H9 (cell line): Measurements from ENCODE around the gene RALGAPA1. TPM values are rescaled to one million over a fixed set of nuclear protein-coding genes. Genes with fewer than 3 reads are reported as not detected.

ENCODE experiments used
- DNase-seq: peaks from one replicate; pipeline ENCODE4 v3.0.0-alpha.2; 2017
- H2AFZ ChIP-seq: one replicate; pipeline ENCODE4 v1.6.1; 2013; ENCODE audit warnings: mild to moderate bottlenecking, low read length, control low read depth, moderate library complexity
- H2AK5ac ChIP-seq: 2 replicates; pipeline ENCODE4 v1.6.1; 2013; ENCODE audit warnings: low read length, control low read depth, mixed read lengths; ENCODE audit not compliant: insufficient read length
- H2BK120ac ChIP-seq: one replicate; pipeline ENCODE4 v1.6.1; 2013; ENCODE audit warnings: low read depth, mild to moderate bottlenecking, low read length, control low read depth, inconsistent platforms; ENCODE audit not compliant: poor library complexity, severe bottlenecking
- H2BK12ac ChIP-seq: 2 replicates; pipeline ENCODE4 v1.6.1; 2013; ENCODE audit warnings: low read length, control low read depth, mixed read lengths, low read depth; ENCODE audit not compliant: insufficient read length
- H2BK15ac ChIP-seq: 2 replicates; pipeline ENCODE4 v1.6.1; 2013; ENCODE audit warnings: low read depth, low read length, control low read depth
- H2BK20ac ChIP-seq: one replicate; pipeline ENCODE4 v1.6.1; 2013; ENCODE audit warnings: low read depth, mild to moderate bottlenecking, low read length, control low read depth, inconsistent platforms; ENCODE audit not compliant: poor library complexity, severe bottlenecking
- H2BK5ac ChIP-seq: 2 replicates; pipeline ENCODE4 v1.6.1; 2013; ENCODE audit warnings: low read length, control low read depth, mixed read lengths; ENCODE audit not compliant: insufficient read length
- H3K14ac ChIP-seq: 2 replicates; pipeline ENCODE4 v1.6.1; 2013; ENCODE audit warnings: low read length, control low read depth; ENCODE audit not compliant: insufficient read depth
- H3K18ac ChIP-seq: 2 replicates; pipeline ENCODE4 v1.6.1; 2013; ENCODE audit warnings: low read depth, mild to moderate bottlenecking, mixed read lengths, low read length, control low read depth; ENCODE audit not compliant: insufficient read length
- H3K23ac ChIP-seq: 2 replicates; pipeline ENCODE4 v1.6.1; 2013; ENCODE audit warnings: low read length, control low read depth, mixed read lengths, low read depth; ENCODE audit not compliant: insufficient read length
- H3K23me2 ChIP-seq: 2 replicates; pipeline ENCODE4 v1.6.1; 2013; ENCODE audit warnings: low read depth, mild to moderate bottlenecking, mixed read lengths, low read length, control low read depth; ENCODE audit not compliant: insufficient read length, poor library complexity, severe bottlenecking
- H3K27ac ChIP-seq: 2 replicates; pipeline ENCODE4 v1.5.1; 2013; ENCODE audit warnings: low read length, control low read depth, mixed read lengths, low read depth; ENCODE audit not compliant: insufficient read length
- H3K27me3 ChIP-seq: 2 replicates; pipeline ENCODE4 v1.6.1; 2013; ENCODE audit warnings: low read length, control low read depth, inconsistent platforms; ENCODE audit not compliant: insufficient read depth
- H3K4ac ChIP-seq: 2 replicates; pipeline ENCODE4 v1.6.1; 2013; ENCODE audit warnings: low read depth, mild to moderate bottlenecking, control low read depth, inconsistent platforms, low read length, moderate library complexity
- H3K4me1 ChIP-seq: 2 replicates; pipeline ENCODE4 v1.6.1; 2013; ENCODE audit warnings: low read length, control low read depth, inconsistent platforms; ENCODE audit not compliant: insufficient read depth
- H3K4me2 ChIP-seq: 2 replicates; pipeline ENCODE4 v1.6.1; 2013; ENCODE audit warnings: low read length, control low read depth, mixed read lengths; ENCODE audit not compliant: insufficient read length, insufficient read depth
- H3K56ac ChIP-seq: 2 replicates; pipeline ENCODE4 v1.6.1; 2013; ENCODE audit warnings: low read depth, mild to moderate bottlenecking, mixed read lengths, low read length, control low read depth; ENCODE audit not compliant: insufficient read length
- H3K79me1 ChIP-seq: 2 replicates; pipeline ENCODE4 v1.6.1; 2013; ENCODE audit warnings: low read depth, mild to moderate bottlenecking, moderate library complexity, low read length, control low read depth, inconsistent platforms; ENCODE audit not compliant: insufficient read depth, poor library complexity, severe bottlenecking
- H3K79me2 ChIP-seq: 2 replicates; pipeline ENCODE4 v1.6.1; 2013; ENCODE audit warnings: low read length, control low read depth, inconsistent platforms; ENCODE audit not compliant: insufficient read depth
- H3K9ac ChIP-seq: 2 replicates; pipeline ENCODE4 v1.6.1; 2013; ENCODE audit warnings: low read length, control low read depth, mixed read lengths; ENCODE audit not compliant: insufficient read length; ENCODE audit errors: extremely low read depth
- H3K9me3 ChIP-seq: one replicate; pipeline ENCODE4 v1.6.1; 2013; ENCODE audit warnings: low read depth, low read length, inconsistent platforms; ENCODE audit not compliant: control insufficient read depth
- H3T11ph ChIP-seq: one replicate; pipeline ENCODE4 v1.6.1; 2013; ENCODE audit warnings: mild to moderate bottlenecking, low read length, control low read depth, inconsistent platforms
- H4K20me1 ChIP-seq: one replicate; pipeline ENCODE4 v1.6.1; 2013; ENCODE audit not compliant: control insufficient read depth, insufficient read length, insufficient read depth
- H4K5ac ChIP-seq: 2 replicates; pipeline ENCODE4 v1.6.1; 2013; ENCODE audit warnings: low read depth, mild to moderate bottlenecking, mixed read lengths, low read length, control low read depth; ENCODE audit not compliant: insufficient read length
- H4K8ac ChIP-seq: replicated peaks from 2 replicates; pipeline ENCODE4 v1.6.1; 2013; ENCODE audit warnings: low read length, control low read depth, mixed read lengths, low read depth; ENCODE audit not compliant: insufficient read length
- H4K91ac ChIP-seq: 2 replicates; pipeline ENCODE4 v1.6.1; 2013; ENCODE audit warnings: low read depth, mild to moderate bottlenecking, moderate library complexity, mixed read lengths, low read length, control low read depth; ENCODE audit not compliant: insufficient read length
- H3K27ac Mint-ChIP-seq, 3 experiments: 2 replicates in 2 of 3; 3 replicates in 1 of 3; pipeline ENCODE4 v1.8.0; 2020 to 2021; ENCODE audit warnings: mixed read lengths in 3 of 3, mild to moderate bottlenecking in 1 of 3, moderate library complexity in 1 of 3
- H3K27me3 Mint-ChIP-seq: 2 replicates; pipeline ENCODE4 v1.8.0; 2021; ENCODE audit warnings: low read depth, mild to moderate bottlenecking, moderate library complexity, mixed read lengths
- H3K36me3 Mint-ChIP-seq, 3 experiments: 2 replicates in 2 of 3; 3 replicates in 1 of 3; pipeline ENCODE4 v1.8.0; 2020 to 2021; ENCODE audit warnings: low read depth in 3 of 3, mixed read lengths in 3 of 3; ENCODE audit not compliant: insufficient read depth in 1 of 3
- H3K4me1 Mint-ChIP-seq, 2 experiments: 2 replicates each; pipeline ENCODE4 v1.8.0; 2020; ENCODE audit warnings: mixed read lengths in 2 of 2
- H3K4me3 Mint-ChIP-seq, 2 experiments: 2 replicates in 1 of 2; 3 replicates in 1 of 2; pipeline ENCODE4 v1.8.0; 2020 to 2021; ENCODE audit warnings: mild to moderate bottlenecking in 2 of 2, mixed read lengths in 2 of 2, moderate library complexity in 1 of 2
- H3K9me3 Mint-ChIP-seq, 2 experiments: 2 replicates in 1 of 2; 3 replicates in 1 of 2; pipeline ENCODE4 v1.8.0; 2020; ENCODE audit warnings: mild to moderate bottlenecking in 2 of 2, mixed read lengths in 2 of 2, moderate library complexity in 1 of 2
- WGBS: extraction: QIAGEN DNeasy Blood & Tissue Kit; methylation state at CpG from one replicate; pipeline ENCODE4 v1.1.7; 2013; ENCODE audit warnings: missing lambda C conversion rate, low lambda C conversion rate, mixed read lengths; ENCODE audit not compliant: insufficient read length; ENCODE audit errors: extremely low coverage; 5-methylcytosine and 5-hydroxymethylcytosine counted together
- total RNA-seq: library from RNA; stranded (reverse); gene quantifications from 2 replicates; pipeline ENCODE4 v1.2.1, GENCODE V29; 2021
- TF ChIP-seq, protein P1 (sequence below): fragments of 200-600 bp; sonication (generic); conservative IDR thresholded peaks from 3 replicates; pipeline ENCODE4 v1.8.0; 2021; ENCODE audit warnings: antibody characterized with exemption, mild to moderate bottlenecking

Gene RALGAPA1
- total RNA-seq, 1 experiment from 2014 or later, result 29.8 TPM

DNA sequence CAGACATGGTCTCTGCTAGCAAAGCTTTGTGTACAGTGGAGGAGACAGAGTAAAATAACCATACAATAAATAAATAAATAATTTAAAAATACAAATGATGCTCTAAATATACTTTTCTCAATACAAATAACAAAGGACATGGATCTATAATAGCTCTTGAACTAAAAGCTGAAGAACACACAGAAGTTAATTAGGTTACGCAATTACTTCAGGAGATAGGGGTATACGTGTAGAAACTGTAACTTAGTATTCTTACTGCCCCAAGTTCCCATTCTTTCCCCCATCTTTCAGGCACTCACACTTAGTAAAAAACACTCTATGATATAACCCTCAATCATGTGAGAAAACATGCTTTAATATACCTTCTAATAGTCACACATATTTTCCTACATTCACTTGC, 231.0 kb downstream of the RALGAPA1 start:
- WGBS, result no CpG with 5 or more reads among the region's 2 CpGs
- TF ChIP-seq, protein P1, sequence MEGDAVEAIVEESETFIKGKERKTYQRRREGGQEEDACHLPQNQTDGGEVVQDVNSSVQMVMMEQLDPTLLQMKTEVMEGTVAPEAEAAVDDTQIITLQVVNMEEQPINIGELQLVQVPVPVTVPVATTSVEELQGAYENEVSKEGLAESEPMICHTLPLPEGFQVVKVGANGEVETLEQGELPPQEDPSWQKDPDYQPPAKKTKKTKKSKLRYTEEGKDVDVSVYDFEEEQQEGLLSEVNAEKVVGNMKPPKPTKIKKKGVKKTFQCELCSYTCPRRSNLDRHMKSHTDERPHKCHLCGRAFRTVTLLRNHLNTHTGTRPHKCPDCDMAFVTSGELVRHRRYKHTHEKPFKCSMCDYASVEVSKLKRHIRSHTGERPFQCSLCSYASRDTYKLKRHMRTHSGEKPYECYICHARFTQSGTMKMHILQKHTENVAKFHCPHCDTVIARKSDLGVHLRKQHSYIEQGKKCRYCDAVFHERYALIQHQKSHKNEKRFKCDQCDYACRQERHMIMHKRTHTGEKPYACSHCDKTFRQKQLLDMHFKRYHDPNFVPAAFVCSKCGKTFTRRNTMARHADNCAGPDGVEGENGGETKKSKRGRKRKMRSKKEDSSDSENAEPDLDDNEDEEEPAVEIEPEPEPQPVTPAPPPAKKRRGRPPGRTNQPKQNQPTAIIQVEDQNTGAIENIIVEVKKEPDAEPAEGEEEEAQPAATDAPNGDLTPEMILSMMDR, result no peak
- no peak overlapping the region for H2AK5ac ChIP-seq

More for the DNA sequence above, 231.0 kb downstream of the RALGAPA1 start:
- Mint-ChIP-seq H3K27me3 (no peaks in the 10 kb centered on the region), H3K9me3 (no peaks in the 10 kb centered on the region; a peak in 1 of 5 replicates), H3K36me3 (no peaks in the 10 kb centered on the region; a peak in 1 of 7 replicates), H3K4me1 (no peaks in the 10 kb centered on the region), H3K27ac (no peak overlapping the region), H3K4me3 (no peak overlapping the region)
- no peaks in the 10 kb centered on the region for H3K79me2 ChIP-seq
- H3T11ph ChIP-seq, result no peak overlapping the region
- no peaks in the 10 kb centered on the region for H3K79me1 ChIP-seq
- no peak overlapping the region for H3K14ac ChIP-seq
- no peak overlapping the region for H3K4me2 ChIP-seq
- no peaks in the 10 kb centered on the region for H3K9me3 ChIP-seq
- H3K27me3 ChIP-seq, result no peaks in the 10 kb centered on the region
- no peak overlapping the region for H2BK15ac ChIP-seq
- no peak for DNase-seq
- no peak overlapping the region for H4K91ac ChIP-seq
- no peak overlapping the region for H2BK20ac ChIP-seq
- no peak overlapping the region for H4K8ac ChIP-seq
- H2BK5ac ChIP-seq, result no peak overlapping the region
- no peaks in the 10 kb centered on the region for H3K4me1 ChIP-seq
- no peak overlapping the region for H2BK120ac ChIP-seq
- no peak overlapping the region for H3K18ac ChIP-seq
- no peak overlapping the region for H3K27ac ChIP-seq
- H3K56ac ChIP-seq, result no peak overlapping the region
- H3K23me2 ChIP-seq, result no peaks in the 10 kb centered on the region
- H2BK12ac ChIP-seq, result no peak overlapping the region
- H3K23ac ChIP-seq, result no peak overlapping the region
- H3K4ac ChIP-seq, result no peak overlapping the region
- no peak overlapping the region for H3K9ac ChIP-seq
- H4K5ac ChIP-seq, result no peak overlapping the region
- no peaks in the 10 kb centered on the region for H4K20me1 ChIP-seq
- no peak overlapping the region for H2AFZ ChIP-seq
